Lung (tissue), 12 donors: ENCODE results near the gene CACNA1C. TPM values are rescaled to one million over a fixed set of nuclear protein-coding genes. Genes with fewer than 3 reads are reported as not detected.

Experiments used
- ATAC-seq: fragments of 200-7000 bp; cut with Tn5 transposase; one replicate; pipeline ENCODE4 v1.9.1; 2020; ENCODE audit warnings: moderate number of reproducible peaks; ENCODE audit not compliant: insufficient read depth, low FRiP score
- DNase-seq, 3 donors: peaks; one replicate each; pipeline ENCODE4 v3.0.0-alpha.2; 2013 to 2017
- H3K27ac ChIP-seq, 2 donors: one replicate each; pipeline ENCODE4 v1.5.1; 2013; ENCODE audit warnings: mild to moderate bottlenecking in 2 of 2, moderate library complexity in 2 of 2, control low read depth in 1 of 2, inconsistent platforms in 1 of 2, low read depth in 1 of 2, low read length in 1 of 2
- H3K27me3 ChIP-seq, 3 donors: one replicate each; pipeline ENCODE4 v1.5.1; 2013; ENCODE audit warnings: low read length in 2 of 3; ENCODE audit not compliant: control insufficient read depth in 3 of 3, insufficient read depth in 3 of 3
- H3K36me3 ChIP-seq, 4 donors: one replicate each; pipeline ENCODE4 v1.5.1; 2013; ENCODE audit warnings: low read length in 4 of 4, mild to moderate bottlenecking in 1 of 4, moderate library complexity in 1 of 4; ENCODE audit not compliant: control insufficient read depth in 4 of 4, insufficient read depth in 4 of 4
- H3K4me1 ChIP-seq, 5 donors: one replicate each; pipeline ENCODE4 v1.5.1; 2013; ENCODE audit warnings: low read length in 5 of 5, mild to moderate bottlenecking in 2 of 5, moderate library complexity in 1 of 5; ENCODE audit not compliant: control insufficient read depth in 5 of 5, insufficient read depth in 5 of 5
- H3K4me3 ChIP-seq: one replicate; pipeline ENCODE4 v1.5.1; 2013; ENCODE audit warnings: mild to moderate bottlenecking, control low read depth, moderate library complexity
- H3K9ac ChIP-seq, 2 donors: one replicate each; pipeline ENCODE4 v1.5.1; 2013; ENCODE audit warnings: low read length in 2 of 2, control low read depth in 1 of 2; ENCODE audit not compliant: insufficient read depth in 1 of 2
- H3K9me3 ChIP-seq, 4 donors: one replicate each; pipeline ENCODE4 v1.5.1; 2013; ENCODE audit warnings: low read length in 3 of 4, mild to moderate bottlenecking in 1 of 4, moderate library complexity in 1 of 4; ENCODE audit not compliant: control insufficient read depth in 4 of 4, insufficient read depth in 3 of 4
- WGBS, 2 donors: extraction: QIAGEN DNeasy Blood & Tissue Kit; methylation state at CpG; one replicate each; pipeline ENCODE4 v1.1.7; 2013; 5-methylcytosine and 5-hydroxymethylcytosine counted together
- polyA plus RNA-seq, 2 donors: library from polyadenylated mRNA; stranded (reverse); fragments of 200-250 nt; gene quantifications; one replicate each; pipeline ENCODE4 v1.2.1, GENCODE V29; 2013
- total RNA-seq, 2 donors: library from RNA; depleted of rRNA in 1 of 2; stranded (reverse); fragments of >200 nt in 1 of 2; gene quantifications; one replicate each; pipeline ENCODE4 v1.2.1, GENCODE V29; 2014 to 2021
- TF ChIP-seq, protein P1 (sequence below): IDR thresholded peaks from 2 replicates; pipeline ENCODE4 v1.5.1; 2012; ENCODE audit warnings: mild to moderate bottlenecking; ENCODE audit errors: control extremely low read depth, extremely low read depth
- donor health status: control.
- donor health status: control.
- donor health status: Bipolar disorder and iron deficiency.
- donor health status: healthy.
- donor health status: DM: yes; HTN: yes; CAD: no.

CACNA1C gene
- total and polyA plus RNA-seq, 4 donors: 3.2 to 17.5 (median 7.5) TPM

DNA sequence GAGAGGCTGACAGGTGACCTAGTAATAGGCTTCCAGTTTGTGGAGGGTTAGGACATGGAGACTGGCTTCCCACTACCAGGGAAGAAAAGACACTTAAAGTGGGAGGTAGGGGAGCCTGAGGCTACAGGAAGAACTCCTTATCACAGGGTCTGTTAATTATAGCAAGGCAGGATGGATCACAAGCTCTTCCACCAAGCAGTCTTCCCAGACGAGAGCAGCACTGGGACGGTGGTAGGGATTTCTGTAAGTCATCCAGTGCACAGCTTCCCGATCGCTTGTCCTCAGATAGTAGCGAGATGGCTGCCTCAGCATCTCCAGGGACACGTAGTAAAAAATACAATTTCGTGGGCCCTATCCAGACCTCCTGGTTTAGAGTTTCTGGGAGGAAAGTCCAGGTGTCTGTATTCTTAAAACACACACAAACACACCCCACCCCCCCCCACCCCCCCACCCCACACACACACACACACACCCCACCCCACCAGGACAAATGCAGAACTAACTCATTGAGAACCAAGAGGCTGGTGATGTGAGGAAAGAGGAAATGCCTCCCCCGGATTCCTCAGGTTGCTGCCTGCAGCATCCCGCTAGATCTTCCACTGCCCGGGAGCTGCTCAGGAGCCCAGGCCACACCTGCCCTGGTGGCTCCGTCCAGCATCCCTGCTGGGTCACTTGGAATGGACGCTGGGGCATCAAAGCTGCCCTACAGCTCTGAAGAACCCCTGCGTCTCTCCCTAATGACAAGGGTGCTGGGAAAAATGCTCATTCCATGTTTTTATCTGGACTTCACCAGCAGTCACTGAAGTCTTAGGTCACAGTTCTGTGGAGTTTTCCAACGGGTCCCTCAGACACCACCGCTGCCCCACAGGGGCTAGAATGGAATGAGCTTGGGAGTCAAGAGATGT lies 307.2 kb downstream of the CACNA1C start:
- no peak overlapping the region for H3K9ac ChIP-seq
- H3K36me3 ChIP-seq: no peaks in the 10 kb centered on the region
- H3K27ac ChIP-seq: peak overlapping the region in 1 of 2 donors; percentile 30
- TF ChIP-seq, protein P1, sequence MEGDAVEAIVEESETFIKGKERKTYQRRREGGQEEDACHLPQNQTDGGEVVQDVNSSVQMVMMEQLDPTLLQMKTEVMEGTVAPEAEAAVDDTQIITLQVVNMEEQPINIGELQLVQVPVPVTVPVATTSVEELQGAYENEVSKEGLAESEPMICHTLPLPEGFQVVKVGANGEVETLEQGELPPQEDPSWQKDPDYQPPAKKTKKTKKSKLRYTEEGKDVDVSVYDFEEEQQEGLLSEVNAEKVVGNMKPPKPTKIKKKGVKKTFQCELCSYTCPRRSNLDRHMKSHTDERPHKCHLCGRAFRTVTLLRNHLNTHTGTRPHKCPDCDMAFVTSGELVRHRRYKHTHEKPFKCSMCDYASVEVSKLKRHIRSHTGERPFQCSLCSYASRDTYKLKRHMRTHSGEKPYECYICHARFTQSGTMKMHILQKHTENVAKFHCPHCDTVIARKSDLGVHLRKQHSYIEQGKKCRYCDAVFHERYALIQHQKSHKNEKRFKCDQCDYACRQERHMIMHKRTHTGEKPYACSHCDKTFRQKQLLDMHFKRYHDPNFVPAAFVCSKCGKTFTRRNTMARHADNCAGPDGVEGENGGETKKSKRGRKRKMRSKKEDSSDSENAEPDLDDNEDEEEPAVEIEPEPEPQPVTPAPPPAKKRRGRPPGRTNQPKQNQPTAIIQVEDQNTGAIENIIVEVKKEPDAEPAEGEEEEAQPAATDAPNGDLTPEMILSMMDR: no peak
- 64 to 77% methylated on average over 15 of the region's 15 CpGs for WGBS, 2 donors
- no peak overlapping the region for H3K4me3 ChIP-seq
- H3K9me3 ChIP-seq: no peaks in the 10 kb centered on the region
- H3K27me3 ChIP-seq: no peaks in the 10 kb centered on the region
- no peak for ATAC-seq
- H3K4me1 ChIP-seq: peaks cover 0 to 17% (median 9%) of the 10 kb centered on the region in 5 donors
- DNase-seq: no peak

DNA sequence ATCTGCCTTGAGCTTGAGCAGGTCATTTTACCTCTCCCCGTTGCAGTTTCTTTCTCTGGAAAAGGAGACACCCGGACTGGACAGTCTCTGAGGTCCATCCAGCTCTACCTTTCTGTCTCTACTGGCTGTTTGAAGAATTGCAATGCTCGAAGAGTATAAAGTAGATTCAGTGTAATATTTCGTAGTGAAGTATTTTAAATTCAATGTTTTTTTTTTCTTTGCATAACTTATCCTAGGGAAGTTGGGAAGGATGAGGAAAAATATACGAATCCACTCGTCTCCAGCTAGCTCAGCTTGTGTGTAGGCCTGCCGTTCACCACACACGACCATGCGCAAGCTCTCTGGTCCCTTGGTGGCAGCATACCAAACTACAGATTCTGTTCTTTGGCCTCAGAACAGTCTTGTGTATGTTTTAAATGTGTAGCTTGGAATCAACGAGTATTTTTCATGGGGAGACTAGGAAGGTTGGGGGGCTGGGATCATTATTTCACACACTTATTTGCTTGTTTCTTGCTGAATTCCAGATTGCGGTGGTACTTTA lies 307.9 kb downstream of the CACNA1C start:
- no peak for DNase-seq
- Histone ChIP-seq H3K27ac (no peak overlapping the region), H3K9ac (no peak overlapping the region), H3K4me1 (peaks cover 0 to 12% (median 9%) of the 10 kb centered on the region in 5 donors), H3K36me3 (no peaks in the 10 kb centered on the region), H3K27me3 (no peaks in the 10 kb centered on the region), H3K9me3 (no peaks in the 10 kb centered on the region), H3K4me3 (no peak overlapping the region)
- TF ChIP-seq, protein P1: no peak
- ATAC-seq: no peak
- 80 to 88% methylated on average over 11 of the region's 11 CpGs for WGBS, 2 donors

DNA sequence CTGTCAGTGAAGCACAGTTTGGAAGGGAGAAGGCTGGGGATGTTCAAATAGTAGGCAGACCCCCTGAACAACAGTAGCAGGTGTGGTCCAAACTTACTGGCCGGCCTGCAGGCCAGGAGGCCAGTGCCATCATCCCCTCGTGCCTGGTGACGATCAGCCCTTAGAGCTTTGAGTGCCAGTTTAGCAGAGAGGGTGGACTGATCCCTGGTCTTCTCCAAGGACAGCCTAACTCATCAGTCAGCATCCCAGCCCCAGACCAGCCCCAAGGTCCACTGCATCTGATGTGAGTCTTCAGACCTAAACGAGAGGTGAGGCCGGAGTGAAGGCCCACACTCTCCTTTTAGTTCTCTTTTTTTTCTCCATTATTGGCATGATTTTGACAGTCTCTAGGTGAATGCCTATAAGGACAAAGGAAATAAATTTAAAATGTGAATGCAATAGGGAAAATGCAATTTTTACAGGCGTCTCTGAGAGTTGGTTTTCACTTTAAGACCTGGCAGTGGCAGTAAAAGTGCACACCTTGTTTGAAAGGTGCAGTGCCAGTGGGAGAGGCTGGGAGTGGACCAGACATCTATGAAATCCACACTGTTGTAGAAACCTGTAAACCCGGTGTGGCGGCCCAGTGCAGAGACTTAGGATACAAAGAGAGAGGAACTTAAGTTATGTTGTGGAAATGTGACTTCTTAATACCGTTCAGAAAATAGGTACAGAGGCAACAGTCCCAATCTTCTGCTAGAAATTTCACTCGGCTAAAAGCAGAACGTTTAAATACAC lies 311.2 kb downstream of the CACNA1C start:
- no peaks in the 10 kb centered on the region for H3K9me3 ChIP-seq
- H3K4me1 ChIP-seq: peaks cover 0 to 9% (median 0%) of the 10 kb centered on the region in 5 donors
- H3K9ac ChIP-seq: no peak overlapping the region
- TF ChIP-seq, protein P1: no peak
- no peak for ATAC-seq
- DNase-seq: no peak
- no peak overlapping the region for H3K27ac ChIP-seq
- no peaks in the 10 kb centered on the region for H3K27me3 ChIP-seq
- H3K4me3 ChIP-seq: no peak overlapping the region
- no peaks in the 10 kb centered on the region for H3K36me3 ChIP-seq
- WGBS, 2 donors: 81 to 85% methylated on average over 11 of the region's 11 CpGs
